ENCODE data around the gene PICK1.

GRCh38 chr22:38118182-38118581 is 61.0 kb downstream of the PICK1 start:
- no peak for TF ChIP-seq CTCF (IDR thresholded peaks at IDR 0.05; ENCODE audit: extremely low read depth in 1 of 2, insufficient read depth in 1 of 2, low read depth in 1 of 2, low read length in 2 of 2)
- TF ChIP-seq POLR2A (IDR thresholded peaks at IDR 0.05; ENCODE audit: low read depth, low read length), result no peak
